CD4-positive, CD25-positive, alpha-beta regulatory T cell (primary cell): Measurements from ENCODE around the gene CHTOP. TPM values are rescaled to one million over a fixed set of nuclear protein-coding genes. Genes with fewer than 3 reads are reported as not detected.
"Not testable (repeated sequence)": the region's sequence is repeated elsewhere in the genome, so short reads cannot be mapped to it uniquely, and the experiment has no call there.

Source experiments
- ATAC-seq, 2 donors: fragments of 150-1000 bp; cut with Tn5 transposase; one replicate each; pipeline ENCODE4 v1.10.0; 2021; ENCODE audit warnings: low read depth in 2 of 2, moderate number of reproducible peaks in 2 of 2, moderate library complexity in 1 of 2
- DNase-seq, 3 donors: peaks; one replicate each; pipeline versions ENCODE4 v3.0.0 to v3.0.0-alpha.2; 2012 to 2022; ENCODE audit warnings: mixed read lengths in 1 of 3
- H3K27ac ChIP-seq: one replicate; pipeline ENCODE4 v1.7.0; 2013; ENCODE audit warnings: mild to moderate bottlenecking, low read length; ENCODE audit not compliant: insufficient read depth, poor library complexity, severe bottlenecking
- H3K27me3 ChIP-seq: one replicate; pipeline ENCODE4 v1.7.0; 2013; ENCODE audit warnings: low read length; ENCODE audit not compliant: control insufficient read depth, insufficient read depth
- H3K36me3 ChIP-seq: one replicate; pipeline ENCODE4 v1.7.0; 2013; ENCODE audit warnings: mild to moderate bottlenecking, low read length, moderate library complexity; ENCODE audit not compliant: control insufficient read depth, insufficient read depth
- H3K4me1 ChIP-seq: 2 replicates; pipeline ENCODE4 v1.7.0; 2013; ENCODE audit warnings: mild to moderate bottlenecking, low read length; ENCODE audit not compliant: insufficient read depth, control insufficient read depth, poor library complexity, severe bottlenecking
- H3K4me3 ChIP-seq: one replicate; pipeline ENCODE4 v1.7.0; 2013; ENCODE audit warnings: low read depth, mild to moderate bottlenecking, low read length, moderate library complexity
- H3K9me3 ChIP-seq, 2 experiments: 1 replicate in 1 of 2; 2 replicates in 1 of 2; pipeline ENCODE4 v1.7.0; 2013; ENCODE audit warnings: low read length in 2 of 2, mild to moderate bottlenecking in 1 of 2, moderate library complexity in 1 of 2; ENCODE audit not compliant: control insufficient read depth in 2 of 2
- H3K27ac Mint-ChIP-seq, 3 donors: one replicate each; pipeline ENCODE4 v1.8.0; 2020 to 2022; ENCODE audit warnings: mild to moderate bottlenecking in 3 of 3, mixed read lengths in 3 of 3, moderate library complexity in 2 of 3
- H3K27me3 Mint-ChIP-seq: one replicate; pipeline ENCODE4 v1.8.0; 2022; ENCODE audit warnings: mild to moderate bottlenecking, mixed read lengths
- H3K36me3 Mint-ChIP-seq: one replicate; pipeline ENCODE4 v1.8.0; 2020; ENCODE audit warnings: mixed read lengths
- H3K4me1 Mint-ChIP-seq, 4 donors: one replicate each; pipeline ENCODE4 v1.8.0; 2020 to 2022; ENCODE audit warnings: mixed read lengths in 4 of 4, mild to moderate bottlenecking in 1 of 4
- H3K4me3 Mint-ChIP-seq, 4 donors: one replicate each; pipeline ENCODE4 v1.8.0; 2020 to 2022; ENCODE audit warnings: mild to moderate bottlenecking in 4 of 4, mixed read lengths in 4 of 4, moderate library complexity in 3 of 4
- H3K9me3 Mint-ChIP-seq, 7 donors: one replicate each; pipeline ENCODE4 v1.8.0; 2020 to 2022; ENCODE audit warnings: mixed read lengths in 7 of 7, mild to moderate bottlenecking in 3 of 7, moderate library complexity in 2 of 7
- polyA plus RNA-seq, 4 donors: library from polyadenylated mRNA; unstranded; fragments of 300-500 nt; fragmentation: Illumina TruSeq; gene quantifications; one replicate each; pipeline ENCODE4 v1.2.3, GENCODE V29; 2021
- total RNA-seq: library from RNA; stranded (reverse); gene quantifications from one replicate; pipeline ENCODE4 v1.2.3, GENCODE V29; 2022

CHTOP gene
- total and polyA plus RNA-seq, 5 donors from 2014 or later: 57.5 to 85.1 (median 72.7) TPM

DNA sequence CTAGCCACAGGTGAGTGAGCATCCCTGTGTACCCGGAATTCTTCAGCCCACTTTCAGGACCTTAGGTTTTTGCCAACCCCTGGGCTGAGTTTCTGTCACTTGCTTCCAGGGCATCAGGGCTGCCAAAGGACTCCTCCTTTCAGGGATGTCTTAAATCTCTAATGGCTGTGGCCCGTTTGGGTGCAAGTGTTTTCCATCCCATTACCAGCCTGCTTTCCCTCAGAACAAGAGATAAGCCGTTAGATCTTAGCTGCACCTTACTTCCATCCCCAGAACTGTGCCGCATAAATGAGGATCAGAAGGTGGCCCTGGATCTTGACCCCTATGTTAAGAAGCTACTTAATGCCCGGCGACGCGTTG is 25.3 kb downstream of the CHTOP start:
- Histone ChIP-seq H3K27ac (peak overlapping the region; percentile 88), H3K27me3 (no peaks in the 10 kb centered on the region), H3K9me3 (no peaks in the 10 kb centered on the region), H3K4me3 (peak overlapping the region; percentile 90), H3K4me1 (peaks cover 14% of the 10 kb centered on the region), H3K36me3 (peaks cover 34% of the 10 kb centered on the region)
- Mint-ChIP-seq H3K36me3 (peaks cover 17% of the 10 kb centered on the region), H3K27me3 (no peaks in the 10 kb centered on the region), H3K4me3 (peak overlapping the region; percentile 96 to 99 (median 98)), H3K9me3 (no peaks in the 10 kb centered on the region), H3K4me1 (peaks cover 7 to 30% (median 13%) of the 10 kb centered on the region in 4 donors), H3K27ac (peak overlapping the region; percentile 94 to 97 (median 96))
- DNase-seq: no peak
- ATAC-seq: no peak

DNA sequence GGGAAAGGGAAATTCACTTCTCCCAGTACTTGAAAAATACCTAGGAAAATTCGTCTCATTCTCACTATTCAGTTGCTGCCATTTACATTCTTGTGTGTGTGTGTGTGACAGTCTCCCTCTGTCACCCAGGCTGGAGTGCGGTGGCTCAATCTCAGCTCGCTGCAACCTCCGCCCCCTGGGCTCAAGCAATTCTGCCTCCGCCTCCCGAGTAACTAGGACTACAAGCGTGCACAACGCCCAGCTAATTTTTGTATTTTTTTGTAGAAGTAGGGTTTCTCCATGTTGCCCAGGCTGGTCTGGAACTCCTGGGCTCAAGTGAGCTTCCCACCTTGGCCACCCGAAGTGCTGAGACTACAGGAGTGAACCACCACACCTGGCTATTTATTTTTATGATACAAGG is 25.8 kb downstream of the CHTOP start:
- Histone ChIP-seq H3K27ac (peak overlapping the region; percentile 88), H3K9me3 (no peaks in the 10 kb centered on the region), H3K27me3 (no peaks in the 10 kb centered on the region), H3K4me3 (peak overlapping the region; percentile 90), H3K36me3 (peaks cover 39% of the 10 kb centered on the region), H3K4me1 (peaks cover 14% of the 10 kb centered on the region)
- Mint-ChIP-seq H3K9me3 (no peaks in the 10 kb centered on the region), H3K27ac (peak overlapping the region in 2 of 3 donors; percentile 94 to 96), H3K36me3 (peaks cover 20% of the 10 kb centered on the region), H3K4me1 (peaks cover 7 to 30% (median 13%) of the 10 kb centered on the region in 4 donors), H3K27me3 (no peaks in the 10 kb centered on the region), H3K4me3 (peak overlapping the region; percentile 96 to 99 (median 98))
- ATAC-seq: no peak
- DNase-seq: no peak

- Mint-ChIP-seq H3K27me3 (no peaks in the 10 kb centered on the region), H3K4me3 (peak overlapping the region; percentile 16 to 71 (median 50)), H3K9me3 (no peaks in the 10 kb centered on the region), H3K27ac (peak overlapping the region in 2 of 3 donors; percentile 36 to 58), H3K36me3 (peaks cover 29% of the 10 kb centered on the region), H3K4me1 (peaks cover 8 to 37% (median 17%) of the 10 kb centered on the region in 4 donors)
- Histone ChIP-seq H3K27ac (no peak overlapping the region), H3K9me3 (no peaks in the 10 kb centered on the region), H3K27me3 (no peaks in the 10 kb centered on the region), H3K4me1 (peaks cover 14% of the 10 kb centered on the region), H3K36me3 (peaks cover 54% of the 10 kb centered on the region), H3K4me3 (no peak overlapping the region)
- ATAC-seq (no peak), DNase-seq (no peak)
Observed at GRCh38 chr1:153661111-153661708, 27.3 kb downstream of the CHTOP start.

DNA sequence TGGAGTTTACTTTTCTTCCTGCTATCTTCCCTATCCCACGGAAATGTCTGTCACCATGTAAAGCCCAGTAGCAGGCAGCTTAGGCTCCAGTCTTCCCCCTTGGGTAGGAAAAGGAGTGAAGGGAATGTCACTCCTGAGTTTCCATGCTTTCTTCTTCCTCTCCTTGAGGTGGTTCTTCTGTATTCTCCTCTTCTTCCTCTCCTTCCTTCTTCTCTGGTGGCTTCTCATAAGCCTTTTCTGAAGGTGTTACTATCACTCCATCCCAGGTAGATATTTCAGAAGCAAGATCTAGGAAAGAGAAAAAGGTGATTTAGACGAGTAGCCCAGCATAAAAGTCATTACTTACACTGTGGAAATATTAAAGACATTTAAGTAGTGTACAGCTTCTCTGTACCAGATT is 28.4 kb downstream of the CHTOP start:
- Mint-ChIP-seq H3K36me3 (peaks cover 29% of the 10 kb centered on the region), H3K27me3 (no peaks in the 10 kb centered on the region), H3K27ac (no peak overlapping the region), H3K4me1 (peaks cover 8 to 33% (median 16%) of the 10 kb centered on the region in 4 donors), H3K9me3 (no peaks in the 10 kb centered on the region), H3K4me3 (peak overlapping the region in 2 of 4 donors; percentile 43 to 84)
- Histone ChIP-seq H3K4me3 (no peak overlapping the region), H3K27ac (no peak overlapping the region), H3K27me3 (no peaks in the 10 kb centered on the region), H3K36me3 (peaks cover 65% of the 10 kb centered on the region), H3K4me1 (peaks cover 14% of the 10 kb centered on the region), H3K9me3 (no peaks in the 10 kb centered on the region)
- ATAC-seq (no peak), DNase-seq (no peak)

DNA sequence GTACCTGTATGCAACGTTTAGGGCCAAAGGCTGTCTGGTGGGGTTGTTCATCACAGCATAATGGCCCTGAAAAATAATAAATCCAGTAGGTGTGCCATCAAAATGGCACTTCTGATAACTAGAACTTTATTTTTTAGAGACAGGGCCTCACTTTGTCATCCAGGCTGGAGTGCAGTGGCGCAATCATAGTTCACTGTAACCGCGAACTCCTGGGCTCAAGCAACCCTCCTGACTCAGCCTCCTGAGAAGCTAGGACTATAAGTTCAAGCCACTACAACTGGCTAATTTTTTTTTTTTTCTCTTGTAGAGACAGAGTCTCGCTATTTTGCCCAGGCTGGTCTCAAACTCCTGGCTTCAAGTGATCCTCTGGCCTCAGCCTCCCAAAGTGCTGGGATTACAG is 29.3 kb downstream of the CHTOP start:
- H3K4me1 ChIP-seq: peaks cover 14% of the 10 kb centered on the region
- ATAC-seq: no peak
- DNase-seq: no peak
- H3K4me1 Mint-ChIP-seq: peaks cover 12 to 31% (median 21%) of the 10 kb centered on the region in 4 donors
- no peak overlapping the region for H3K27ac Mint-ChIP-seq
- H3K36me3 ChIP-seq: peaks cover 74% of the 10 kb centered on the region
- no peak overlapping the region for H3K4me3 ChIP-seq
- H3K36me3 Mint-ChIP-seq: peaks cover 37% of the 10 kb centered on the region
- no peaks in the 10 kb centered on the region for H3K27me3 Mint-ChIP-seq
- H3K4me3 Mint-ChIP-seq: peak overlapping the region in 1 of 4 donors; percentile 43
- no peaks in the 10 kb centered on the region for H3K27me3 ChIP-seq
- H3K9me3 ChIP-seq: no peaks in the 10 kb centered on the region
- H3K9me3 Mint-ChIP-seq: no peaks in the 10 kb centered on the region
- H3K27ac ChIP-seq: no peak overlapping the region

DNA sequence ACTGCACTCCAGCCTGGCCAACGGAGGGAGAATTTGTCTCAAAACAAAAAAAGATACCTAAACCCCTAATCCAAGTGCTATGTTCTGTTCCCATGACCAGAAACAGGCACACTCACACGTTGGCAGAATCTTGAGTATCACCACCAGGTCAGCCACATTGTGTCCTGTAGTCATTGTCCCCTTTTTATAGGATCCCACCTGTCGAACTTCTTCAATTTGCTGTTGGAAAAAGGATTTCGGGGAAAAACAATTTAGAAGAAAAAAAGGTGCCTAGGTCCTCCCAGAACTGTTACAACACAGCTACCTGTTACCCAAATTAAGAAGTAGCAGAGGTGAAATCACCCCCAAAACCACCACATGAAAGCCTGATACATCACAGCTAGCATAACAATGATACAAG is 33.6 kb downstream of the CHTOP start:
- peaks cover 39% of the 10 kb centered on the region for H3K36me3 Mint-ChIP-seq
- H3K4me3 Mint-ChIP-seq: peak overlapping the region in 2 of 4 donors; percentile 50 to 70
- Histone ChIP-seq H3K27me3 (no peaks in the 10 kb centered on the region), H3K4me1 (peaks cover 19% of the 10 kb centered on the region), H3K4me3 (no peak overlapping the region), H3K27ac (no peak overlapping the region), H3K9me3 (no peaks in the 10 kb centered on the region), H3K36me3 (peaks cover 69% of the 10 kb centered on the region)
- H3K4me1 Mint-ChIP-seq: peaks cover 11 to 36% (median 20%) of the 10 kb centered on the region in 4 donors
- H3K9me3 Mint-ChIP-seq: peaks cover 0 to 3% (median 0%) of the 10 kb centered on the region in 7 donors
- H3K27me3 Mint-ChIP-seq: no peaks in the 10 kb centered on the region
- H3K27ac Mint-ChIP-seq: peak overlapping the region in 2 of 3 donors; percentile 32 to 53
- ATAC-seq: no peak
- no peak for DNase-seq

DNA sequence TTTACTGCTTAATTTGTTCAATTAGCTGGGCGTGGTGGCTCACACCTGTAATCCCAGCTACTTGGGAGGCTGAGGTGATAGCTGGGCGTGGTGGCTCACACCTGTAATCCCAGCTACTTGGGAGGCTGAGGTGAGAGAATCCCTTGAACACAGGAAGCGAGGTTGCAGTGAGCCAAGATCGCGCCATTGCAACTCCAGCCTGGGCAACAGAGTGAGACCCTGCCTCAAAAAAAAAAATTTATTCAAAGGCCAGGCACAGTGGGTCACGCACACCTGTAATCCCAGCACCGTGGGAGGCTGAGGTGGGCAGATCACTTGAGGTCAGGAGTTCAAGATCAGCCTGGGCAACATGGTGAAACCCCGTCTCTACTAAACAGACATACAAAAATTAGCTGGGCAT is 34.8 kb downstream of the CHTOP start:
- not testable (repeated sequence) for ATAC-seq, H3K27ac ChIP-seq, H3K27me3 Mint-ChIP-seq, H3K9me3 ChIP-seq, DNase-seq, H3K4me3 ChIP-seq, H3K9me3 Mint-ChIP-seq, H3K27me3 ChIP-seq, H3K27ac Mint-ChIP-seq
- Histone ChIP-seq H3K36me3 (peaks cover 56% of the 10 kb centered on the region), H3K4me1 (peaks cover 19% of the 10 kb centered on the region)
- H3K4me3 Mint-ChIP-seq: peak overlapping the region in 1 of 4 donors; percentile 74
- H3K4me1 Mint-ChIP-seq: peaks cover 6 to 36% (median 20%) of the 10 kb centered on the region in 4 donors
- peaks cover 33% of the 10 kb centered on the region for H3K36me3 Mint-ChIP-seq

GRCh38 chr1:153669606-153670005 is 35.7 kb downstream of the CHTOP start:
- no peak overlapping the region for H3K27ac Mint-ChIP-seq
- Histone ChIP-seq H3K4me3 (peak overlapping the region; percentile 99), H3K36me3 (peaks cover 47% of the 10 kb centered on the region), H3K27ac (peak overlapping the region; percentile 91), H3K4me1 (peaks cover 19% of the 10 kb centered on the region), H3K9me3 (no peaks in the 10 kb centered on the region), H3K27me3 (no peaks in the 10 kb centered on the region)
- H3K27me3 Mint-ChIP-seq: peaks cover 4% of the 10 kb centered on the region
- H3K9me3 Mint-ChIP-seq: peaks cover 0 to 3% (median 0%) of the 10 kb centered on the region in 7 donors
- no peak overlapping the region for H3K4me3 Mint-ChIP-seq
- peaks cover 27% of the 10 kb centered on the region for H3K36me3 Mint-ChIP-seq
- no peak for DNase-seq
- peaks cover 6 to 36% (median 20%) of the 10 kb centered on the region in 4 donors for H3K4me1 Mint-ChIP-seq
- no peak for ATAC-seq
